Measurements from ENCODE around the gene ACSL1.

The ACSL1 gene

GRCh38 chr4:184850431-184851199 lies 24.8 kb upstream of the ACSL1 start:
- no peaks in the 10 kb centered on the region for H3K79me2 ChIP-seq (ENCODE audit: insufficient read depth, low read length)

GRCh38 chr4:184850018-184850417 lies 24.2 kb upstream of the ACSL1 start:
- TF ChIP-seq EZH2phosphoT487 (conservative IDR thresholded peaks at IDR 0.05; ENCODE audit: low read length): no peak
- no peak for TF ChIP-seq CTCF (IDR thresholded peaks at IDR 0.05; ENCODE audit: insufficient read depth, low read length, poor library complexity, severe bottlenecking)
- Histone ChIP-seq H3K4me3 (ENCODE audit: insufficient read depth, low read length, poor library complexity, severe bottlenecking) (no peak overlapping the region), H4K20me1 (ENCODE audit: low read depth, low read length) (no peaks in the 10 kb centered on the region), H3F3A (ENCODE audit: insufficient read depth) (no peaks in the 10 kb centered on the region), H3K36me3 (ENCODE audit: low read length) (no peaks in the 10 kb centered on the region), H3K9ac (ENCODE audit: low read length) (no peak overlapping the region), H3K27ac (ENCODE audit: low read depth, low read length) (no peak overlapping the region), H3K27me3 (ENCODE audit: low read length) (no peaks in the 10 kb centered on the region), H2AFZ (ENCODE audit: low read depth, low read length, severe bottlenecking) (no peak overlapping the region), H3K4me2 (ENCODE audit: low read depth, low read length, poor library complexity, severe bottlenecking) (no peak overlapping the region), H3K9me3 (ENCODE audit: insufficient read depth, low read length) (no peaks in the 10 kb centered on the region), H3K79me2 (ENCODE audit: insufficient read depth, low read length) (no peaks in the 10 kb centered on the region), H3K9me2 (replicated peaks; ENCODE audit: insufficient read depth, low read length) (no peaks in the 10 kb centered on the region)

More at GRCh38 chr4:184850431-184851199, 24.8 kb upstream of the ACSL1 start:
- no peaks in the 10 kb centered on the region for H3K27me3 ChIP-seq (ENCODE audit: low read length)
- no peaks in the 10 kb centered on the region for H3F3A ChIP-seq (ENCODE audit: insufficient read depth)
- H3K9me3 ChIP-seq (ENCODE audit: insufficient read depth, low read length): no peaks in the 10 kb centered on the region
- H3K9me2 ChIP-seq (replicated peaks; ENCODE audit: insufficient read depth, low read length): no peaks in the 10 kb centered on the region
- H3K4me3 ChIP-seq (ENCODE audit: insufficient read depth, low read length, poor library complexity, severe bottlenecking): no peak overlapping the region
- TF ChIP-seq CTCF (IDR thresholded peaks at IDR 0.05; ENCODE audit: insufficient read depth, low read length, poor library complexity, severe bottlenecking): no peak
- TF ChIP-seq EZH2phosphoT487 (conservative IDR thresholded peaks at IDR 0.05; ENCODE audit: low read length): no peak
- no peak overlapping the region for H2AFZ ChIP-seq (ENCODE audit: low read depth, low read length, severe bottlenecking)
- no peaks in the 10 kb centered on the region for H3K36me3 ChIP-seq (ENCODE audit: low read length)
- H3K9ac ChIP-seq (ENCODE audit: low read length): no peak overlapping the region
- H3K27ac ChIP-seq (ENCODE audit: low read depth, low read length): no peak overlapping the region
- H4K20me1 ChIP-seq (ENCODE audit: low read depth, low read length): no peaks in the 10 kb centered on the region
- no peak overlapping the region for H3K4me2 ChIP-seq (ENCODE audit: low read depth, low read length, poor library complexity, severe bottlenecking)

- Histone ChIP-seq H2AFZ (ENCODE audit: low read depth, low read length, severe bottlenecking) (no peak overlapping the region), H3K9me2 (replicated peaks; ENCODE audit: insufficient read depth, low read length) (no peaks in the 10 kb centered on the region), H3K27ac (ENCODE audit: low read depth, low read length) (no peak overlapping the region), H3F3A (ENCODE audit: insufficient read depth) (no peaks in the 10 kb centered on the region), H3K27me3 (ENCODE audit: low read length) (no peaks in the 10 kb centered on the region), H4K20me1 (ENCODE audit: low read depth, low read length) (no peaks in the 10 kb centered on the region), H3K4me2 (ENCODE audit: low read depth, low read length, poor library complexity, severe bottlenecking) (no peak overlapping the region), H3K9me3 (ENCODE audit: insufficient read depth, low read length) (no peaks in the 10 kb centered on the region), H3K79me2 (ENCODE audit: insufficient read depth, low read length) (no peaks in the 10 kb centered on the region), H3K4me3 (ENCODE audit: insufficient read depth, low read length, poor library complexity, severe bottlenecking) (no peak overlapping the region), H3K9ac (ENCODE audit: low read length) (no peak overlapping the region), H3K36me3 (ENCODE audit: low read length) (no peaks in the 10 kb centered on the region)
- TF ChIP-seq CTCF (IDR thresholded peaks at IDR 0.05; ENCODE audit: insufficient read depth, low read length, poor library complexity, severe bottlenecking) (no peak), EZH2phosphoT487 (conservative IDR thresholded peaks at IDR 0.05; ENCODE audit: low read length) (no peak)
Observed at GRCh38 chr4:184849185-184849584, 23.4 kb upstream of the ACSL1 start.

Measured in SU-DHL-6 (cell line).